BLaER1 (cell line): ENCODE results near the gene EMCN.

Source experiments
- H3K27ac ChIP-seq: shearing (Covaris generic); formaldehyde crosslinking; 2 replicates; pipeline ENCODE4 v1.8.1; 2022
- H3K27me3 ChIP-seq: shearing (Covaris generic); formaldehyde crosslinking; 2 replicates; pipeline ENCODE4 v1.8.1; 2022
- H3K36me3 ChIP-seq: shearing (Covaris generic); formaldehyde crosslinking; 2 replicates; pipeline ENCODE4 v1.8.1; 2022
- H3K4me1 ChIP-seq: shearing (Covaris generic); formaldehyde crosslinking; 2 replicates; pipeline ENCODE4 v1.8.1; 2022
- H3K4me2 ChIP-seq: shearing (Covaris generic); formaldehyde crosslinking; 2 replicates; pipeline ENCODE4 v1.8.1; 2022
- H3K4me3 ChIP-seq: shearing (Covaris generic); formaldehyde crosslinking; 2 replicates; pipeline ENCODE4 v1.8.1; 2022
- H3K9ac ChIP-seq: shearing (Covaris generic); formaldehyde crosslinking; 2 replicates; pipeline ENCODE4 v1.8.1; 2022
- H3K9me3 ChIP-seq: shearing (Covaris generic); formaldehyde crosslinking; 2 replicates; pipeline ENCODE4 v1.8.1; 2022
- H4K20me1 ChIP-seq: shearing (Covaris generic); formaldehyde crosslinking; 2 replicates; pipeline ENCODE4 v1.8.1; 2022
- Cebpa-rat ChIP-seq: shearing (Covaris generic); IDR thresholded peaks from 2 replicates; pipeline ENCODE4 v1.8.1; 2022

EMCN gene

GRCh38 chr4:100525686-100526085 lies 7.9 kb upstream of the EMCN start:
- no peaks in the 10 kb centered on the region for H4K20me1 ChIP-seq
- H3K36me3 ChIP-seq: no peaks in the 10 kb centered on the region
- no peak overlapping the region for H3K4me3 ChIP-seq
- no peaks in the 10 kb centered on the region for H3K4me1 ChIP-seq
- TF ChIP-seq Cebpa-rat: no peak
- H3K27ac ChIP-seq: no peak overlapping the region
- no peak overlapping the region for H3K9ac ChIP-seq
- H3K4me2 ChIP-seq: no peak overlapping the region
- H3K9me3 ChIP-seq: no peaks in the 10 kb centered on the region
- H3K27me3 ChIP-seq: no peaks in the 10 kb centered on the region

GRCh38 chr4:100519205-100519604 lies 1.4 kb upstream of the EMCN start:
- H3K4me2 ChIP-seq: peak overlapping the region; percentile 9; the same call in 1 of the 2 replicates
- H4K20me1 ChIP-seq: no peaks in the 10 kb centered on the region
- H3K9me3 ChIP-seq: no peaks in the 10 kb centered on the region
- no peak for TF ChIP-seq Cebpa-rat
- no peak overlapping the region for H3K27ac ChIP-seq
- H3K4me3 ChIP-seq: no peak overlapping the region
- H3K4me1 ChIP-seq: peaks cover 18% of the 10 kb centered on the region
- no peak overlapping the region for H3K9ac ChIP-seq
- no peaks in the 10 kb centered on the region for H3K27me3 ChIP-seq
- H3K36me3 ChIP-seq: no peaks in the 10 kb centered on the region

GRCh38 chr4:100516225-100516624 lies 1.6 kb downstream of the EMCN start:
- Histone ChIP-seq H3K4me2 (no peak overlapping the region), H3K27me3 (no peaks in the 10 kb centered on the region), H4K20me1 (no peaks in the 10 kb centered on the region), H3K27ac (no peak overlapping the region), H3K4me3 (no peak overlapping the region), H3K9me3 (no peaks in the 10 kb centered on the region), H3K9ac (no peak overlapping the region), H3K4me1 (peaks cover 18% of the 10 kb centered on the region), H3K36me3 (no peaks in the 10 kb centered on the region)
- no peak for TF ChIP-seq Cebpa-rat

DNA sequence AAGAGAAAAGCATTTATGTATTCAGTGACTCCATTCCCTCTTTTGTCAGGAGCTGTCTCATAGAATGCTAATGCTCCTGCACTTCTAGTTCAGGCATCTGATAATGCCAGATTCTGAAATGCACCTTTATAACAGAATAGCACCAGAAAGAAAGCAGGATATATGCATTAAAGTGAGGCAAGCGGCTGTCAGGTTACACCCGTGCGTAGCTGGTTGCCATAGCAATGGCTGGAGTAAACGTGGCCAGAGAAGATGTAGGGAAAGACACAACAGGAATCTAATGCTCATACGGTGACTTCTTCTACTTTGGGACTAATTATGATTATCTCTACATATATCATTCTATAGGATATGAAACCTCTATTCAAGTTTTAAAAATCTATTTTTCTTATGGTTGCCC lies 5.9 kb downstream of the EMCN start:
- no peaks in the 10 kb centered on the region for H3K27me3 ChIP-seq
- H3K27ac ChIP-seq: no peak overlapping the region
- no peaks in the 10 kb centered on the region for H3K4me1 ChIP-seq
- H3K9me3 ChIP-seq: no peaks in the 10 kb centered on the region
- no peak overlapping the region for H3K4me3 ChIP-seq
- H3K4me2 ChIP-seq: no peak overlapping the region
- no peaks in the 10 kb centered on the region for H4K20me1 ChIP-seq
- no peak overlapping the region for H3K9ac ChIP-seq
- H3K36me3 ChIP-seq: no peaks in the 10 kb centered on the region
- TF ChIP-seq Cebpa-rat: no peak

- no peak for TF ChIP-seq Cebpa-rat
- H3K9me3 ChIP-seq: no peaks in the 10 kb centered on the region
- H3K36me3 ChIP-seq: no peaks in the 10 kb centered on the region
- H3K4me1 ChIP-seq: no peaks in the 10 kb centered on the region
- H4K20me1 ChIP-seq: no peaks in the 10 kb centered on the region
- no peak overlapping the region for H3K9ac ChIP-seq
- no peak overlapping the region for H3K4me2 ChIP-seq
- H3K27me3 ChIP-seq: no peaks in the 10 kb centered on the region
- no peak overlapping the region for H3K4me3 ChIP-seq
- no peak overlapping the region for H3K27ac ChIP-seq
These were observed 7.3 kb downstream of the EMCN start for GRCh38 chr4:100510551-100510950.

DNA sequence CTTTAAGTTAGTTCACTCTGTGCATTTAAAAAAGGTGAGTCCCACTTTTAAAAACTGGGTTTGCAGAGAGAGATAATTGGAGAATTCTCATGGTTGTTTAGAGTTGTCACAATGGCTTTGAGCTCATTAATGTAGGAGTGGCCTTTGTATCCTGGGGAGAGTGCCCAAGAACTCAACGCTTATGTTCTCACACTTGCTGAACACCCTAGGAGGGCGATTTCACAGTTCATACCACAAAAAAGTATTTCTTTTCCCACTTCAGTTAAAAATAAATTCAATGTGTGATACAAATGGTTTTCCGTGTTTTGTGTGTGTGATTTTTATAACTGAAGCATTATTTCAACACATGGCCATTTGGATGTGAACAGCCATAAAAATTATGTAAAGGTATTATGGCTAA lies 8.4 kb downstream of the EMCN start:
- H3K4me3 ChIP-seq: no peak overlapping the region
- no peaks in the 10 kb centered on the region for H3K9me3 ChIP-seq
- no peak for TF ChIP-seq Cebpa-rat
- no peak overlapping the region for H3K27ac ChIP-seq
- H4K20me1 ChIP-seq: no peaks in the 10 kb centered on the region
- H3K27me3 ChIP-seq: no peaks in the 10 kb centered on the region
- no peaks in the 10 kb centered on the region for H3K4me1 ChIP-seq
- no peaks in the 10 kb centered on the region for H3K36me3 ChIP-seq
- no peak overlapping the region for H3K4me2 ChIP-seq
- no peak overlapping the region for H3K9ac ChIP-seq

GRCh38 chr4:100508691-100509090 lies 9.1 kb downstream of the EMCN start:
- H3K4me1 ChIP-seq: no peaks in the 10 kb centered on the region
- H3K36me3 ChIP-seq: no peaks in the 10 kb centered on the region
- no peak overlapping the region for H3K4me2 ChIP-seq
- no peaks in the 10 kb centered on the region for H3K9me3 ChIP-seq
- no peak overlapping the region for H3K9ac ChIP-seq
- H3K27ac ChIP-seq: no peak overlapping the region
- no peak for TF ChIP-seq Cebpa-rat
- no peak overlapping the region for H3K4me3 ChIP-seq
- no peaks in the 10 kb centered on the region for H3K27me3 ChIP-seq
- no peaks in the 10 kb centered on the region for H4K20me1 ChIP-seq

- Histone ChIP-seq H3K4me2 (no peak overlapping the region), H3K9me3 (no peaks in the 10 kb centered on the region), H3K4me3 (no peak overlapping the region), H3K36me3 (no peaks in the 10 kb centered on the region), H4K20me1 (no peaks in the 10 kb centered on the region), H3K9ac (no peak overlapping the region), H3K4me1 (no peaks in the 10 kb centered on the region), H3K27ac (no peak overlapping the region), H3K27me3 (no peaks in the 10 kb centered on the region)
- TF ChIP-seq Cebpa-rat: no peak
These were observed 13.5 kb downstream of the EMCN start for GRCh38 chr4:100504086-100504874.

DNA sequence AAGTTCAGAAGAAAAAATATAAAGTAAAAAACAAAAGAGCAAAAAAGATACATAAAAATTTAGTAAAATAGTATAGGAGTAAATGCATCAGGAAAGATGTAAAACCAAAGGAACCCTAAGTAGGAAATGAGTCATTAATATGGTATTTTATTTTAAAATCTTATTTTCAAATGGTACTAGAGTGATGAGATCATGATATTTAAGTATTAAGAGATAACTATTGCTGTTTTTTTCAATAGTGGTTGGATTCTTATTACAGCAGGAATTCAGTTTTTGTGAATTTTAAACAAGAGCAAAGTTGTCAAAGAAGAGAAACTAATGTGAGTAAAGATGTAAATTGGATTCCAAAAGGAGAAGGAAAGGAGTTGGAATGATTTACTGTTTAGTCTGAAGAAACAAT lies 20.0 kb downstream of the EMCN start:
- Histone ChIP-seq H3K27ac (no peak overlapping the region), H3K4me2 (no peak overlapping the region)
- TF ChIP-seq Cebpa-rat: no peak

GRCh38 chr4:100495074-100495473 lies 22.7 kb downstream of the EMCN start:
- Histone ChIP-seq H3K4me2 (no peak overlapping the region), H3K9me3 (peaks cover 13% of the 10 kb centered on the region), H3K36me3 (no peaks in the 10 kb centered on the region), H3K27ac (no peak overlapping the region), H4K20me1 (no peaks in the 10 kb centered on the region), H3K4me1 (no peaks in the 10 kb centered on the region), H3K9ac (no peak overlapping the region), H3K4me3 (no peak overlapping the region), H3K27me3 (no peaks in the 10 kb centered on the region)
- no peak for TF ChIP-seq Cebpa-rat

More for the DNA sequence above, 20.0 kb downstream of the EMCN start:
- Histone ChIP-seq H3K4me1 (no peaks in the 10 kb centered on the region), H4K20me1 (no peaks in the 10 kb centered on the region), H3K27me3 (no peaks in the 10 kb centered on the region), H3K9me3 (no peaks in the 10 kb centered on the region), H3K36me3 (no peaks in the 10 kb centered on the region), H3K4me3 (no peak overlapping the region), H3K9ac (no peak overlapping the region)

DNA sequence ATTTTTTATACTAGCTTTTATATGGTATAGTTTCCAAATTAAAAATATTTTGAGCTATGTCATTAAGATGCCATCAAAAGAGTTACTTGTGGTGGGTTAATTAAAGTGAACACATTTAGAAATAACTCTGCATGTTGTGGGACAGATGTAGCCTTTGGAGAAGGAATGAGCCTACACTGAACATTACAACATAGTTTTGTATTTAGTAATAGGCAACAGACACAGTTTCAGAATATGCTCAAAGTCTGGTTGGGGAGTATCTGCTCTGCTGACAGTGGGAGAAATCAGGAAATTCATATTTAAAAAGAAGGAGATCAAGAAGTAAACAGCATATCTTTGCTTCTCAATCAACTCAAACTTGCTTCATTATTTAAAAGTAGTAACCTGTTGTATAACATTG lies 23.7 kb downstream of the EMCN start:
- Histone ChIP-seq H3K4me2 (no peak overlapping the region), H3K27me3 (no peaks in the 10 kb centered on the region), H3K9ac (no peak overlapping the region), H3K36me3 (no peaks in the 10 kb centered on the region), H3K4me1 (no peaks in the 10 kb centered on the region), H3K9me3 (peaks cover 13% of the 10 kb centered on the region), H3K27ac (no peak overlapping the region), H3K4me3 (no peak overlapping the region), H4K20me1 (no peaks in the 10 kb centered on the region)
- TF ChIP-seq Cebpa-rat: no peak
